HG02973 (cell line): ENCODE results near the gene MED25.
"Not testable (repeated sequence)": the region's sequence is repeated elsewhere in the genome, so short reads cannot be mapped to it uniquely, and the experiment has no call there.

Source experiments
- ATAC-seq: cut with Tn5 transposase; IDR thresholded peaks from one replicate; pipeline ENCODE4 v1.9.1; 2021; ENCODE audit warnings: moderate library complexity; ENCODE audit not compliant: unreplicated experiment

Gene MED25

DNA sequence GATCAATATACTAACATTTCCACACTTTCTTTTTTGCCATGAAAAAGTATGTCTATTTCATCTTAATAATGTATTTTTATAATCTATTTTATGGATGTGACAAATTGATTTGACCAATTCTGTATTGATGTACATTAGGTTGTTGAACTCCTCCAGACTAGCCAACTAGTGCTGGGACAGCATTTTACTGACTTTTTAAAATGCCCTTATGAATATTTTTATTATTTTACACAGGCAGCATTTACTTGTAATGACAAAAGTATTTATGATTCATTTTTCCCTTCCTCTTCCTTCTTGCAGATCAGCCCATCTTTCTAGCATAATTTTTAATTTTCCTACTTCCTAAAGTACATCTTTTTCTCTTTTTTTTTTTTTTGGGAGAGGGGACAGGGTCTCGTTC lies 4.1 kb upstream of the MED25 start:
- no peak for ATAC-seq

DNA sequence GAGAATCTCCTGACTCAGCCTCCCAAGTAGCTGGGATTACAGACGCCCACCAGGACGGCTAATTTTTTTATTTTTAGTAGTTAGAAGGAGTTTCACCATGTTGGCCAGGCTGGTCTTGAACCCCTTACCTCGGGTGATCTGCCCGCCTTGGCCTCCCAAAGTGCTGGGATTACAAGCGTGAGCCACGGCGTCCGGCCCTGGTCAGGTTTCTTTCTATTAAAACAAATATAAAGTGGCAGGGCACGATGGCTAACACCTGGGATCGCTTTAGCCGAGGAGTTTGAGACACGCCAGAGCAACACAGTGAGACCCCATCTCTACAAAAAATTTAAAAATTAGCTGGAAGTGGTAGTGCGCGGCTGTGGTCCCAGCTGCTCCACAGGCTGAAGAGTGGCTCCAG lies 1.5 kb upstream of the MED25 start:
- ATAC-seq = no peak

DNA sequence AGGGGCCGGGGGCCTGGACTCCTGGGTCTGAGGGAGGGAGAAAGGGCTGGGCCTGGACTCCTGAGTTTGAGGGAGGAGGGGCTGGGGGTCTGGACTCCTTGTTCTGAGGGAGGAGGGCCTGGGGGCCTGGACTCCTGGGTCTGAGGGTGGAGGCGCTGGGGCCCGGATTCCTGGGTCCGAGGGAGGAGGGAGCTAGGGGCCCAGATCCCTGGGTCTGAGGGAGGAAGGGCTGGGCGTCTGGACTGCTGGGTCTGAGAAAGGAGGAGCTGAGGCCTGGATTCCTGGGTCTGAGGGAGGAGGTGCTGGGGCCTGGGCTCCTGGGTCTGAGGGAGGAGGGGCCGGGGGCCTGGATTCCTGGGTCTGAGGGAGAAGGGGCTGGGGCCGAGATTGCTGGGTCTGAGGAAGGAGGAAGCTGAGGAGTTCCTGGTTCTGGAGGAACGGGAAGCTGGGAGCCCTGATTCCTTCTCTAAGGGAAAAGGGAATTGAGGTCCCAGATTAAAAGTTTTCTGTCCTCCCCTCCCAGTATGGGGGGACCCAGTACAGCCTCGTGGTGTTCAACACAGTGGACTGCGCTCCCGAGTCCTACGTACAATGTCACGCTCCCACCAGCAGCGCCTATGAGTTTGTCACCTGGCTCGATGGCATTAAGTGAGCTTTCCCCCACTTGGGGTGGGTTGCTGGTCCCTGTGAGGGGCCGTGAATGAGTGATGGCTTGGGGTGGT lies 721 bp downstream of the MED25 start:
- no peak for ATAC-seq

DNA sequence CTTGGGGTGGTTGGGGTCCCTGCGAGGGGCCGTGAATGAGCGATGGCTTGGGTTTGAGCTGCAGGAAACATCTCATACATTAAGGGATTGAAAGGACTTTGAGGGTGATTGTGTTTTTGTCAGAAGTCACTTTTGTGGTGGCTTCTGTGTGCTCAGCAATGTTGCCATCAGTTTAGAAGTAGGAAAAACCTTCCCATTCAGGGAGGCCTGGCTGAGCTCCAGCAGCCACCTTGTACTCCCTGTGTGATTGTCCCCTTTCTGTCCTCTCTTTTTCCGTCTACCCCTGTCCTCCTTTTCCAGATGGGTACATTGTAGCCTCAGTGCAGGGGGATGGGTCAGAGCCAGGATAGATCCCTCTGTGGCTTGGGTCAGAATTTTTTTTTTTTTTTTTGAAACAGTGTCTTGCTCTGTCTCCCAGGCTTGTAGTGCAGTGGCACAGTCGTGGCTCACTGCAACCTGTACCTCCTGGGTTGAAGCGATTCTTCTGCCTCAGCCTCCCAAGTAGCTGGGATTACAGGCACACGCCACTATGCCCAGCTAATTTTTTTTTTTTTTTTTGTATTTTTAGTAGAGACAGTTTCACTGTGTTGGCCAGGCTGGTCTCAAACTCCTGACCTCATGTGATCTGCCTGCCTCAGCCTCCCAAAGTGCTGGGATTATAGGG lies 1.5 kb downstream of the MED25 start:
- not testable (repeated sequence) for ATAC-seq

DNA sequence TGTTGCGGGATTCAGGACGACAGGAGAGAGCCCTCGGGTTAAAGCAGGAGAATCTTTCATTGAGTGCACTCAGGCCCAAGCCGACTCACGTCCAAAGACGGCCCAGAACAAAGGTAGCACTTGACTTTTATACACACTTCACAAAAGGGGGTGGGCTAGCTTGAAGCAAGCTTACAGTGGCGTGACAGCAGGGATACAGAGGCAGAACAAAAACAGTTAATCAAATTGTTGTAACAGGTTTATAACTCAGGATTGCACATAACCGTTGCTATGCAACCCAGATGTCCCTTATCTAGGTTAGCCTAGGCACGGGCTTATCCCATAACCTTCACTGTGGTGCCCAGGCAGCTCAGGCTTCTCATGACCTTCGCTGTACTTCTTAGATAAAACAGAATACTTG lies 2.0 kb downstream of the MED25 start:
- ATAC-seq = no peak

GRCh38 chr19:49823472-49823871 lies 5.4 kb downstream of the MED25 start:
- no peak for ATAC-seq

GRCh38 chr19:49824662-49825061 lies 6.6 kb downstream of the MED25 start:
- ATAC-seq = no peak

- ATAC-seq = no peak
Measured at GRCh38 chr19:49827034-49827433, 8.9 kb downstream of the MED25 start.

- ATAC-seq = no peak
Measured at GRCh38 chr19:49829200-49829599, 11.1 kb downstream of the MED25 start.

GRCh38 chr19:49829721-49830120 lies 11.6 kb downstream of the MED25 start:
- ATAC-seq = no peak

GRCh38 chr19:49830766-49831165 lies 12.7 kb downstream of the MED25 start:
- ATAC-seq = no peak

GRCh38 chr19:49831592-49831991 lies 13.5 kb downstream of the MED25 start:
- no peak for ATAC-seq

DNA sequence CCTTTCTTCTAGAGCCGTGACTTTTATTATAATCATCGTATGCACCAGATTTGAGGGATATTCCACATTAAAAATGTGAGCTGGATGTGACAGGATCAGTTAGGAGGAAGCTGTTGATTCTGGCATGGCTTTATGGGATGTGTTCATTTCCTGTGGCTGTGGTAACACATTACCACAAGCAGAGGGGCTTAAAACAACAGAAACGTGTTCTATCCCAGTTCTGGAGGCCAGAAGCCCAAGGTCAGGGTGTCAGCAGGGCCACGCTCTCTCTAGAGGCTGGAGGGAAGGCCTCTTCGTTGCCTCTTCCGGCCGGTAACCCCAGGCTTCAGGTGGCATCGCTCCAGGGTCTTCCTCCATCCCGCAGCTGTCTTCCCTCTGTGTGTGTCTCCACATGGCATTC lies 14.5 kb downstream of the MED25 start:
- ATAC-seq = no peak

DNA sequence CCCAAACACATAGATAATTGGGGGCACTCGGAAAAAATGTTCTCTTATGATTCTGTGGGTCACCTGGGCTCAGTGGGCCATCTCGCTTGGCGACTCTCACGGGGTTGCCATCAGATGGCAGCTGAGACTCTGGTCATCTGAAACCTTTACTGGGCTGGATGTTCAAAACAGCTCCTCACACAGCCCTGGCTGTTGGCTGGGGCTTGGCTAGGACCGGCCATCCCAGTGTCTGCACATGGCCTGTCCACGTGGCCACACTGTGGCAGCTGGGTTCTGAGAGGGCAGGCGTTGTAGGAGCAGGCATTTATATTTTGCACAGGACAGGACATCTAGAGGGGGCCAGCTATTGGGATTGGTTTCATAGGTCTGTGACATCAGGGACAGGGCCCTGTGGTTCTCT lies 15.5 kb downstream of the MED25 start:
- no peak for ATAC-seq

DNA sequence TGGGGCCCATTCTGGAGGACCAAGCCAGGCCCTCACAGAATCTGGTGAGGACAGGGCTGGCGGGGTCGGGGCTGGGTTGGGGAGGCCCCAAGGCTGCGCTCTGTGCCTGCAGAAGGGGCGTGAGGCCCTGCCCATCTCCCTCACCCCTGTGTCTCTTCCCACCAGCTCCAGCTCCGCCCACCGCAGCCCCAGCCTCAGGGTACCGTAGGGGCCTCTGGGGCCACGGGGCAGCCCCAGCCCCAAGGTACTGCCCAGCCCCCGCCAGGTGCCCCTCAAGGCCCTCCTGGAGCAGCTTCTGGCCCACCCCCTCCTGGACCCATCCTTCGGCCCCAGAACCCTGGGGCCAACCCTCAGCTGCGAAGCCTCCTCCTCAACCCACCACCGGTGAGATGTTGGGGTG lies 17.5 kb downstream of the MED25 start:
- no peak for ATAC-seq

GRCh38 chr19:49836176-49837008 lies 18.3 kb downstream of the MED25 start:
- ATAC-seq = no peak

- ATAC-seq = no peak
Measured at GRCh38 chr19:49837009-49837310, 18.9 kb downstream of the MED25 start.

- no peak for ATAC-seq
Measured at GRCh38 chr19:49837425-49837824, 19.3 kb downstream of the MED25 start.

GRCh38 chr19:49838885-49839588 lies 20.9 kb downstream of the MED25 start:
- no peak for ATAC-seq

GRCh38 chr19:49839713-49840112 lies 21.6 kb downstream of the MED25 start:
- no peak for ATAC-seq

- ATAC-seq = no peak
Measured at GRCh38 chr19:49840321-49840720, 22.2 kb downstream of the MED25 start.
